ENCODE measurements around the gene ERN1. TPM values are rescaled to one million over a fixed set of nuclear protein-coding genes. Genes with fewer than 3 reads are reported as not detected.
"Not testable (repeated sequence)": the region's sequence is repeated elsewhere in the genome, so short reads cannot be mapped to it uniquely, and the experiment has no call there.

ERN1 gene
- total and polyA plus RNA-seq, 2 of the 8 experiments (the other 6 are each of a cell fraction or from before 2014, with no cell fraction given): 1.8 to 3.9 TPM

GRCh38 chr17:64007089-64007837 is 122.7 kb downstream of the ERN1 start:
- Histone ChIP-seq H2BK12ac (ENCODE audit: low read depth, low read length) (0 out of 2 replicates have a peak overlapping the region, but pooled peaks have one; percentile 3), H3K4ac (replicated peaks; ENCODE audit: insufficient read length, low read depth, low read length) (peak overlapping the region; percentile 13), H4K8ac (ENCODE audit: extremely low read depth, insufficient read depth, low read length) (peak overlapping the region; percentile 14; the same call in 1 of the 2 replicates), H3K4me1 (replicated peaks in 1 of 4; ENCODE audit: control insufficient read depth in 3 of 4, insufficient read depth in 4 of 4, low read length in 3 of 4) (peaks cover 0 to 10% (median 5%) of the 10 kb centered on the region in 4 experiments; a peak in 4 of 7 replicates)
- not testable (repeated sequence) for H3K36me3 ChIP-seq (ENCODE audit: control insufficient read depth in 2 of 4, insufficient read depth in 4 of 4, low read length in 3 of 4); H4K20me1 ChIP-seq (replicated peaks in 1 of 2; ENCODE audit: control insufficient read depth in 1 of 2, insufficient read depth in 2 of 2, low read length in 2 of 2); H3K9ac ChIP-seq (replicated peaks in 1 of 4; ENCODE audit: extremely low read depth in 1 of 4, low read depth in 3 of 4, low read length in 3 of 4); H2BK5ac ChIP-seq (ENCODE audit: low read depth, low read length); H3K9me3 ChIP-seq (ENCODE audit: insufficient read depth in 2 of 2, low read depth in 1 of 2, low read length in 1 of 2); H3K79me2 ChIP-seq (ENCODE audit: control insufficient read depth in 1 of 2, insufficient read depth in 2 of 2, low read length in 2 of 2); H2AK5ac ChIP-seq (ENCODE audit: low read depth, low read length); H3K18ac ChIP-seq (ENCODE audit: extremely low read depth, low read length); H2BK20ac ChIP-seq (ENCODE audit: low read length); FAIRE-seq; H3K4me3 ChIP-seq (ENCODE audit: extremely low read depth in 1 of 4, insufficient read depth in 2 of 4, low read depth in 3 of 4, low read length in 4 of 4); H2AFZ ChIP-seq (ENCODE audit: low read length); H3K23me2 ChIP-seq (ENCODE audit: low read depth, low read length); H3K79me1 ChIP-seq (ENCODE audit: low read depth, low read length); H4K5ac ChIP-seq (ENCODE audit: insufficient read length, low read depth, low read length); H3K14ac ChIP-seq (ENCODE audit: insufficient read length); H2BK15ac ChIP-seq (ENCODE audit: low read length); H4K91ac ChIP-seq (replicated peaks; ENCODE audit: insufficient read length, low read length); H2BK120ac ChIP-seq (replicated peaks; ENCODE audit: low read depth, low read length); H3K56ac ChIP-seq (replicated peaks; ENCODE audit: insufficient read length, low read depth, low read length); H3K4me2 ChIP-seq (ENCODE audit: insufficient read depth in 1 of 2, low read depth in 2 of 2, low read length in 2 of 2); H3K27ac ChIP-seq (ENCODE audit: low read depth, low read length); H3K27me3 ChIP-seq (replicated peaks in 1 of 4; ENCODE audit: control insufficient read depth in 3 of 4, extremely low read depth in 1 of 4, insufficient read depth in 3 of 4, low read length in 3 of 4); DNase-seq (ENCODE audit: low read depth in 1 of 2, low spot score in 2 of 2); H3K23ac ChIP-seq (ENCODE audit: insufficient read length)
- CTCF ChIA-PET (ENCODE audit: partially characterized antibody): interaction anchor here (0.5 to 4.0 kb wide), 12 partner anchors 9 to 123 kb away, joined by 3 to 26 read pairs (median 4); partner anchors contain the start of genes CSHL1, GH1 and PRR29
- POLR2A ChIA-PET (ENCODE audit: partially characterized antibody): interaction anchor here (1.0 to 1.4 kb wide), 2 partner anchors 9 to 61 kb away, joined by 3 read pairs; partner anchors contain the start of gene PRR29
- WGBS, 2 experiments (ENCODE audit: extremely low coverage in 1 of 2, insufficient coverage in 1 of 2, insufficient read length in 1 of 2, insufficient replicate concordance in 2 of 2, low coverage in 1 of 2, low lambda C conversion rate in 2 of 2, missing lambda C conversion rate in 1 of 2): 97% methylated on average over 4 of the region's 5 CpGs; no CpG with 5 or more reads in 1 of the 2 experiments
